Adrenal gland (tissue), 12 donors: Measurements from ENCODE around the gene PITPNB. TPM values are rescaled to one million over a fixed set of nuclear protein-coding genes. Genes with fewer than 3 reads are reported as not detected.

Source experiments
- DNase-seq, 7 donors: peaks; one replicate each; pipeline ENCODE4 v3.0.0-alpha.2; 2019 to 2020
- H3K27ac ChIP-seq, 5 donors: fragments of 200-600 bp; sonication (generic) in 4 of 5; 1 replicate in 3 of 5; 2 replicates in 2 of 5; pipeline versions ENCODE4 v1.5.1 to v1.8.0; 2016 to 2020; ENCODE audit warnings: mild to moderate bottlenecking in 1 of 5
- H3K27me3 ChIP-seq: fragments of 200-600 bp; 2 replicates; pipeline ENCODE4 v1.8.0; 2021
- H3K36me3 ChIP-seq, 2 donors: fragments of 200-600 bp; replicated peaks in 1 of 2; 1 replicate in 1 of 2; 2 replicates in 1 of 2; pipeline versions ENCODE4 v1.5.1 to v1.8.0; 2018 to 2022
- H3K4me1 ChIP-seq, 2 donors: fragments of 200-600 bp; replicated peaks in 1 of 2; 1 replicate in 1 of 2; 2 replicates in 1 of 2; pipeline versions ENCODE4 v1.5.1 to v1.8.0; 2018 to 2021
- H3K4me3 ChIP-seq, 4 donors: fragments of 200-600 bp; sonication (generic) in 3 of 4; one replicate each; pipeline ENCODE4 v1.5.1; 2016 to 2018
- H3K9me3 ChIP-seq, 3 donors: fragments of 200-600 bp; sonication (generic) in 1 of 3; replicated peaks in 1 of 3; 1 replicate in 2 of 3; 2 replicates in 1 of 3; pipeline versions ENCODE4 v1.5.1 to v1.8.0; 2016 to 2021
- CTCF ChIP-seq, 6 experiments: fragments of 450-650 bp in 4 of 6; fragments of 200-600 bp in 2 of 6; sonication (generic) in 1 of 6; IDR thresholded peaks; 1 replicate in 5 of 6; 2 replicates in 1 of 6; pipeline versions ENCODE4 v1.5.1 to v1.8.0; 2016 to 2021; ENCODE audit warnings: antibody characterized with exemption in 6 of 6, mild to moderate bottlenecking in 2 of 6, moderate library complexity in 1 of 6
- POLR2A ChIP-seq, 2 donors: fragments of 450-650 bp; IDR thresholded peaks; one replicate each; pipeline ENCODE4 v1.6.1; 2017; ENCODE audit warnings: antibody characterized with exemption in 2 of 2, mild to moderate bottlenecking in 2 of 2, moderate library complexity in 1 of 2
- WGBS, 4 donors: extraction: QIAGEN DNeasy Blood & Tissue Kit in 2 of 4; methylation state at CpG; one replicate each; pipeline versions ENCODE4 v1.1.5 to v1.1.7; 2013 to 2017; 5-methylcytosine and 5-hydroxymethylcytosine counted together
- intact Hi-C, 2 donors: fragments of 100-400 bp; cut with DNase I; formaldehyde crosslinking; loops; one replicate each; pipeline versions ENCODE4 v1.14.1 to v1.15.0; 2022 to 2023
- polyA plus RNA-seq, 3 donors: library from polyadenylated mRNA; stranded (reverse); fragments of 200-250 nt in 2 of 3; fragments of 350-450 nt in 1 of 3; fragmentation: Illumina TruSeq in 1 of 3; extraction: RNeasy Lipid Tissue Mini Kit (QIAGEN cat#74804) in 1 of 3; gene quantifications; one replicate each; pipeline ENCODE4 v1.2.3, GENCODE V29; 2013 to 2014
- total RNA-seq, 9 donors: library from RNA; depleted of rRNA in 4 of 9; stranded (reverse); fragments of >200 nt in 4 of 9; fragments of 120-200 nt in 1 of 9; fragmentation: NEBNext Ultra II Directional in 1 of 9; extraction: Animal tissue kit (Norgen Biotek cat#: 25700) in 1 of 9; gene quantifications; one replicate each; pipeline versions ENCODE4 v1.1.0 to v1.2.4, GENCODE V29; 2013 to 2023
- donor health status: healthy with polysubstance abuse.
- donor health status: Bipolar disorder and iron deficiency.
- donor health status: DM: yes; HTN: yes; CAD: no.
- donor health status: DM: no; HTN: no; CAD: no.
- donor health status: DM: no; HTN: no; CAD: no.
- donor health status: DM: yes; HTN: yes; CAD: no.

PITPNB gene
- total and polyA plus RNA-seq, 12 donors, result 16.8 to 69.0 (median 27.6) TPM

- 84 to 94% (median 88%) methylated on average over 9 of the region's 9 CpGs for WGBS, 4 donors
- intact Hi-C loops, result no loop called here
- no peak for DNase-seq
- H3K9me3 ChIP-seq, result no peaks in the 10 kb centered on the region
- no peak overlapping the region for H3K4me3 ChIP-seq
- no peaks in the 10 kb centered on the region for H3K4me1 ChIP-seq
- H3K36me3 ChIP-seq, result no peaks in the 10 kb centered on the region
- no peaks in the 10 kb centered on the region for H3K27me3 ChIP-seq
- TF ChIP-seq CTCF (IDR thresholded peaks at IDR 0.05) (no peak), POLR2A (IDR thresholded peaks at IDR 0.05) (no peak)
- no peak overlapping the region for H3K27ac ChIP-seq
These were observed 14.3 kb upstream of the PITPNB start for GRCh38 chr22:27933186-27933983.

GRCh38 chr22:27930331-27931060 lies 11.4 kb upstream of the PITPNB start:
- no peaks in the 10 kb centered on the region for H3K4me1 ChIP-seq
- no peak for DNase-seq
- intact Hi-C loops, result no loop called here
- no peak overlapping the region for H3K4me3 ChIP-seq
- no peaks in the 10 kb centered on the region for H3K9me3 ChIP-seq
- no peaks in the 10 kb centered on the region for H3K27me3 ChIP-seq
- H3K27ac ChIP-seq, result no peak overlapping the region
- TF ChIP-seq CTCF (IDR thresholded peaks at IDR 0.05) (no peak), POLR2A (IDR thresholded peaks at IDR 0.05) (no peak)
- H3K36me3 ChIP-seq, result no peaks in the 10 kb centered on the region
- 88 to 93% (median 90%) methylated on average over 3 of the region's 3 CpGs for WGBS, 4 donors

- intact Hi-C loops, result no loop called here
- TF ChIP-seq POLR2A (IDR thresholded peaks at IDR 0.05) (no peak), CTCF (IDR thresholded peaks at IDR 0.05) (no peak)
- H3K27ac ChIP-seq, result no peak overlapping the region
- no peak for DNase-seq
- H3K36me3 ChIP-seq, result no peaks in the 10 kb centered on the region
- WGBS, 4 donors, result 43 to 100% (median 99%) methylated on average over 1 of the region's 1 CpG
- no peaks in the 10 kb centered on the region for H3K27me3 ChIP-seq
- H3K9me3 ChIP-seq, result no peaks in the 10 kb centered on the region
- H3K4me1 ChIP-seq, result no peaks in the 10 kb centered on the region
- no peak overlapping the region for H3K4me3 ChIP-seq
These were observed 8.6 kb upstream of the PITPNB start for GRCh38 chr22:27927608-27928007.

GRCh38 chr22:27925331-27925730 lies 6.3 kb upstream of the PITPNB start:
- intact Hi-C loops, result no loop called here
- Histone ChIP-seq H3K4me3 (no peak overlapping the region), H3K27ac (no peak overlapping the region), H3K36me3 (no peaks in the 10 kb centered on the region), H3K9me3 (no peaks in the 10 kb centered on the region), H3K4me1 (peaks cover 0 to 10% of the 10 kb centered on the region in 2 donors), H3K27me3 (no peaks in the 10 kb centered on the region)
- DNase-seq, result no peak
- WGBS, 4 donors, result 80 to 98% (median 97%) methylated on average over 1 of the region's 1 CpG
- TF ChIP-seq POLR2A (IDR thresholded peaks at IDR 0.05) (no peak), CTCF (IDR thresholded peaks at IDR 0.05) (no peak)
